Adrenal gland (tissue), 12 donors: ENCODE results near the gene IMPDH1. TPM values are rescaled to one million over a fixed set of nuclear protein-coding genes. Genes with fewer than 3 reads are reported as not detected.

ENCODE experiments used
- DNase-seq, 7 donors: peaks; one replicate each; pipeline ENCODE4 v3.0.0-alpha.2; 2019 to 2020
- H3K27ac ChIP-seq, 5 donors: fragments of 200-600 bp; sonication (generic) in 4 of 5; 1 replicate in 3 of 5; 2 replicates in 2 of 5; pipeline versions ENCODE4 v1.5.1 to v1.8.0; 2016 to 2020; ENCODE audit warnings: mild to moderate bottlenecking in 1 of 5
- H3K27me3 ChIP-seq: fragments of 200-600 bp; 2 replicates; pipeline ENCODE4 v1.8.0; 2021
- H3K36me3 ChIP-seq, 2 donors: fragments of 200-600 bp; replicated peaks in 1 of 2; 1 replicate in 1 of 2; 2 replicates in 1 of 2; pipeline versions ENCODE4 v1.5.1 to v1.8.0; 2018 to 2022
- H3K4me1 ChIP-seq, 2 donors: fragments of 200-600 bp; replicated peaks in 1 of 2; 1 replicate in 1 of 2; 2 replicates in 1 of 2; pipeline versions ENCODE4 v1.5.1 to v1.8.0; 2018 to 2021
- H3K4me3 ChIP-seq, 4 donors: fragments of 200-600 bp; sonication (generic) in 3 of 4; one replicate each; pipeline ENCODE4 v1.5.1; 2016 to 2018
- H3K9me3 ChIP-seq, 3 donors: fragments of 200-600 bp; sonication (generic) in 1 of 3; replicated peaks in 1 of 3; 1 replicate in 2 of 3; 2 replicates in 1 of 3; pipeline versions ENCODE4 v1.5.1 to v1.8.0; 2016 to 2021
- POLR2A ChIP-seq, 2 donors: fragments of 450-650 bp; IDR thresholded peaks; one replicate each; pipeline ENCODE4 v1.6.1; 2017; ENCODE audit warnings: antibody characterized with exemption in 2 of 2, mild to moderate bottlenecking in 2 of 2, moderate library complexity in 1 of 2
- WGBS, 4 donors: extraction: QIAGEN DNeasy Blood & Tissue Kit in 2 of 4; methylation state at CpG; one replicate each; pipeline versions ENCODE4 v1.1.5 to v1.1.7; 2013 to 2017; 5-methylcytosine and 5-hydroxymethylcytosine counted together
- intact Hi-C, 2 donors: fragments of 100-400 bp; cut with DNase I; formaldehyde crosslinking; loops; one replicate each; pipeline versions ENCODE4 v1.14.1 to v1.15.0; 2022 to 2023
- polyA plus RNA-seq, 3 donors: library from polyadenylated mRNA; stranded (reverse); fragments of 200-250 nt in 2 of 3; fragments of 350-450 nt in 1 of 3; fragmentation: Illumina TruSeq in 1 of 3; extraction: RNeasy Lipid Tissue Mini Kit (QIAGEN cat#74804) in 1 of 3; gene quantifications; one replicate each; pipeline ENCODE4 v1.2.3, GENCODE V29; 2013 to 2014
- total RNA-seq, 9 donors: library from RNA; depleted of rRNA in 4 of 9; stranded (reverse); fragments of >200 nt in 4 of 9; fragments of 120-200 nt in 1 of 9; fragmentation: NEBNext Ultra II Directional in 1 of 9; extraction: Animal tissue kit (Norgen Biotek cat#: 25700) in 1 of 9; gene quantifications; one replicate each; pipeline versions ENCODE4 v1.1.0 to v1.2.4, GENCODE V29; 2013 to 2023
- TF ChIP-seq, protein P1 (sequence below), 6 experiments: fragments of 450-650 bp in 4 of 6; fragments of 200-600 bp in 2 of 6; sonication (generic) in 1 of 6; IDR thresholded peaks; 1 replicate in 5 of 6; 2 replicates in 1 of 6; pipeline versions ENCODE4 v1.5.1 to v1.8.0; 2016 to 2021; ENCODE audit warnings: antibody characterized with exemption in 6 of 6, mild to moderate bottlenecking in 2 of 6, moderate library complexity in 1 of 6
- donor health status: healthy with polysubstance abuse.
- donor health status: Bipolar disorder and iron deficiency.
- donor health status: DM: yes; HTN: yes; CAD: no.
- donor health status: DM: no; HTN: no; CAD: no.
- donor health status: DM: no; HTN: no; CAD: no.
- donor health status: DM: yes; HTN: yes; CAD: no.

The IMPDH1 gene
- total and polyA plus RNA-seq, 12 donors = 11.8 to 52.4 (median 32.4) TPM

DNA sequence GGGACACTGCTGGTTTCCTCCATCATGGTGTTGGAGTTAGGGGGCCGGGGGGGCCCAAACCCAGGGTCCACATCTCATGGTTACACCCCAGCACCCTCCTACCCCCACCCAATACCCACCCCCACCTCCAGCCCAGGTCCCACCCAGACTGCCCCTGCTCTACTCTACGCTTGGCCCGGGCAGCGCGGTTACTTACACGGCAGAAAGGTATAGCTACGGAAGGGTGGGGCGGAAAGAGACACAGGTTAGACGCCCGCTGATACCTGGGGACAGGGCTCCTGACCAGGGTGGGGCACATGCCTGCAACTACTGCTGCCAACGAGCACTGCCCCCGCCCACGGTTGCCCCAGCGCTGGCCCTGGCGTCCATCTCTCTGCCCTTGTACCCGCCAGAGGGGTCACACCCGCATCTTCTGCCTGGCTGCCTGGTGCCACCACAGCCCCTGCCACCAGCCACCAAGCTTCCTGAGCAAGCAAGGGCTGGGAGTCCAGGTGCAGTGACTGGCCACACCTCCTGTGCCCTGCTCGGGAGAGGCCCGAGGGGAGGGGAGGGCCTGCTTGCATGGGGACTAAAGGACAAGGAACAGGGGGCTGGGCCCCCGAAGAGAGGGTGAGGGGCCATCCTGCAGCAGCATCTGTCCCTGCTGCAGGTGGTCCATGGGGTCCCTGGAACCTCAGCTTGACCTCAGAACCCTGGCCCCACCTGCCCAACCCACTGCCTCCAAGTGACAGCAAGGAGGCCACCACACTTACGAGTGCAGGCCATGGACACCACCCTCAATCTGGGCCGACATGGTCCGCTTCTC lies 16.1 kb downstream of the IMPDH1 start:
- no peaks in the 10 kb centered on the region for H3K4me1 ChIP-seq
- no peaks in the 10 kb centered on the region for H3K9me3 ChIP-seq
- 91 to 95% (median 94%) methylated on average over 11 to 23 of the region's 23 CpGs for WGBS, 4 donors
- H3K27ac ChIP-seq = no peak overlapping the region
- intact Hi-C loops = no loop called here
- TF ChIP-seq, protein P1, sequence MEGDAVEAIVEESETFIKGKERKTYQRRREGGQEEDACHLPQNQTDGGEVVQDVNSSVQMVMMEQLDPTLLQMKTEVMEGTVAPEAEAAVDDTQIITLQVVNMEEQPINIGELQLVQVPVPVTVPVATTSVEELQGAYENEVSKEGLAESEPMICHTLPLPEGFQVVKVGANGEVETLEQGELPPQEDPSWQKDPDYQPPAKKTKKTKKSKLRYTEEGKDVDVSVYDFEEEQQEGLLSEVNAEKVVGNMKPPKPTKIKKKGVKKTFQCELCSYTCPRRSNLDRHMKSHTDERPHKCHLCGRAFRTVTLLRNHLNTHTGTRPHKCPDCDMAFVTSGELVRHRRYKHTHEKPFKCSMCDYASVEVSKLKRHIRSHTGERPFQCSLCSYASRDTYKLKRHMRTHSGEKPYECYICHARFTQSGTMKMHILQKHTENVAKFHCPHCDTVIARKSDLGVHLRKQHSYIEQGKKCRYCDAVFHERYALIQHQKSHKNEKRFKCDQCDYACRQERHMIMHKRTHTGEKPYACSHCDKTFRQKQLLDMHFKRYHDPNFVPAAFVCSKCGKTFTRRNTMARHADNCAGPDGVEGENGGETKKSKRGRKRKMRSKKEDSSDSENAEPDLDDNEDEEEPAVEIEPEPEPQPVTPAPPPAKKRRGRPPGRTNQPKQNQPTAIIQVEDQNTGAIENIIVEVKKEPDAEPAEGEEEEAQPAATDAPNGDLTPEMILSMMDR (IDR thresholded peaks at IDR 0.05) = no peak
- TF ChIP-seq POLR2A (IDR thresholded peaks at IDR 0.05) = no peak
- no peak for DNase-seq
- H3K27me3 ChIP-seq = no peaks in the 10 kb centered on the region
- H3K36me3 ChIP-seq = peaks cover 0 to 43% of the 10 kb centered on the region in 2 donors
- H3K4me3 ChIP-seq = no peak overlapping the region

DNA sequence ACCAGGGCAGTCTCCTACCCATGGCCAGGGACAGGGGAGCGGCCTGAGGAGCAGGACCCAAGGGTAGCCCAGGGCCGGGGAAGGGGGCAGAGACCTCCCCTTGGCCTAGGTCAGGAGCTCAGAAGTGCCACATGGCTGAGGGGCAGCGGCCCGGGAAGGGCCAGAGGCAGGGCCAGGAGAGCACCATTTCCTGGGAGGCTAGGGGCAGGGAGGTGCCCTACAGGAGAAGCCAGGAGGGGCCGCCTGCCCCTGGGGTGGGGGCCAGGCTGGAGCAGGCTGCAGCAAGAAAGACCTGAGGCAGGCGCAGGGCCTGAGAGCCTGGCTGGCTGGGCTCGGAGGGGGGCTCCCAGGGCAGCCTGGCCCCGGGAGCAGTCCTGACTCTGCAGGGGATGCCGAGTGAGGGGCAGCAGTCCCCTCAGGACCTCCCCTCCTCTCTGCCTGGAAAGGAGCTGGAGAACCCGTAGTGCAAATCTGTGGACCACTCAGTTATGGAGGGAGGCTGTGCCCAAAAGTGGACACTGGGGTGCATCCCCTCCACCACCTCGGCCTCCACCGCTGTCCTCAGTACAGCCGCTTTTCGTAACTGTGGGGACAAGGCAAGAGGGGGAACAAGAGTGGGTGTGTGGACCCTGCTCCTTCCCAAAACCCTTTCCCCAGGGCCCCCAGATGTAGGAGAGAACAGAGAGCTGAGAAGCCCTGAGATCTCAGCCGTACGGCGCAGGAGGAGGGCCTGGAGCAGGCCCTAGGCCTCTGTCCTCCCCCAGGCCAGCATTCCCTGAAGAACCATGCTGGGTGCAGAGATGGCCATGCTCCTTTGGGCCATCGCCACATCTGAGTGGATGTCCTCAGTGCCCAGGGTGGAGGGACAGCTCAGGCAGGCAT lies 17.1 kb downstream of the IMPDH1 start:
- H3K4me1 ChIP-seq = no peaks in the 10 kb centered on the region
- WGBS, 4 donors = 90 to 91% (median 91%) methylated on average over 14 to 18 of the region's 18 CpGs
- DNase-seq = no peak
- TF ChIP-seq, protein P1 (IDR thresholded peaks at IDR 0.05) = no peak
- TF ChIP-seq POLR2A (IDR thresholded peaks at IDR 0.05) = no peak
- H3K27ac ChIP-seq = no peak overlapping the region
- intact Hi-C loops = no loop called here
- H3K4me3 ChIP-seq = no peak overlapping the region
- H3K27me3 ChIP-seq = no peaks in the 10 kb centered on the region
- no peaks in the 10 kb centered on the region for H3K9me3 ChIP-seq
- peaks cover 0 to 37% of the 10 kb centered on the region in 2 donors for H3K36me3 ChIP-seq

DNA sequence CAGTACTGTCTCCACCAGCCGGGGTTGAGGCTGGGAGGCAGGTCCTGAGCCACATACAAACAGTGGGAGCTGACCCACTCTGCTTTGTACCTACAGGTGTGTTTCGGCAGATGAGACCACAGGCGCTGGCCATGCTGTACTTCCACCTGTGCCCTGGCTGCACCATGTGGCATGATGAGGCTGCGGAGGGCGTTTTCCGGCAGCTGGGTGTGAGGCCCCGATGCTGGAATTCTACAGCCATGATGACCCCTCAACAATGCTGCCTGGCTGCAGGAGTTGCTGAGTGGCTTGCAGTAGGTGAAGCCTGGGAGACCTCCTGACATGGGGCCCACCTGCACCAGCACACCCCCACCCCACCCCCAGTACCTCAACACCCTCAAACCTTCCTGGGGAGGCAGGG lies 18.0 kb downstream of the IMPDH1 start:
- H3K9me3 ChIP-seq = no peaks in the 10 kb centered on the region
- H3K27me3 ChIP-seq = no peaks in the 10 kb centered on the region
- TF ChIP-seq, protein P1 (IDR thresholded peaks at IDR 0.05) = no peak
- TF ChIP-seq POLR2A (IDR thresholded peaks at IDR 0.05) = no peak
- no peak for DNase-seq
- WGBS, 4 donors = 96 to 100% (median 96%) methylated on average over 1 to 7 of the region's 7 CpGs
- intact Hi-C loops = no loop called here
- H3K27ac ChIP-seq = no peak overlapping the region
- H3K4me3 ChIP-seq = no peak overlapping the region
- H3K4me1 ChIP-seq = no peaks in the 10 kb centered on the region
- H3K36me3 ChIP-seq = peaks cover 0 to 29% of the 10 kb centered on the region in 2 donors

DNA sequence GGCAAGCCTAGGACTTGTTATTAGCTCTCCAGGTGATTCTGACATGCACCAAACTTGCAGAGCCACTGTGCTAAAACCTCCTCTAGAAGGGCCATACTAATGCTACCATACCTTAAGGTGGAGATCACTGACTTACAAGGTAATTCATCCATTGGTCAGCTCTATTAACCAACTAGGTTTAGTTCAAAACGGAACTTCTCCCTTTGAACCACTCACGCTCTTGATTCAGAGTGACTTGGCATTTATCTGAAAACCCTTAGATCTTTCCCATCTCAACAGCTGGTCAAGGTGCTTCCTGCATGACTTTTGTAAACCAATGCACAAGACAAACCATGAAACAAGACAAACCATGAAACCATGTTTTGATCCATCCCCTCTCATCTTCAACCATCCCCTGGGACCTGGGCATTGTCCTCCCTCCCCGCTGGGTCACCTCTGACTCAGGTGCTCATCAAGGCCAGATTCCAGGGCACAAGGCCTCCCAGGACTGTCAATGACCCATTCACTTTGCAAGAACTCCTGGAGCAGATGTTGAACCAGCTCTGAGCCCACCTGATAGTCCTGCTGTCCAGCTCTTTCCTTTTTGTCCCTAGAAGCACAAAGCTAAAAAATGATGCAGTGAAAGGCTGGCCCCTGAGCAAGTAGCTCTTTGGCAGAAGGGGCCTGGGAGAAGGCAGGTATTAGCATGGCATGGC lies 18.8 kb downstream of the IMPDH1 start:
- TF ChIP-seq, protein P1 (IDR thresholded peaks at IDR 0.05) = no peak
- no peak for TF ChIP-seq POLR2A (IDR thresholded peaks at IDR 0.05)
- DNase-seq = no peak
- WGBS, 4 donors = 72 to 82% (median 78%) methylated on average over 3 of the region's 3 CpGs
- Histone ChIP-seq H3K4me3 (no peak overlapping the region), H3K4me1 (no peaks in the 10 kb centered on the region), H3K27ac (no peak overlapping the region), H3K9me3 (no peaks in the 10 kb centered on the region), H3K36me3 (peaks cover 0 to 21% of the 10 kb centered on the region in 2 donors), H3K27me3 (no peaks in the 10 kb centered on the region)
- intact Hi-C loops = no loop called here
